D721Med (cell line): Measurements from ENCODE around the gene C5orf63.
"Not testable (repeated sequence)": the region's sequence is repeated elsewhere in the genome, so short reads cannot be mapped to it uniquely, and the experiment has no call there.

Source experiments
- DNase-seq: peaks from one replicate; pipeline ENCODE4 v3.0.0; 2011; ENCODE audit warnings: low spot score; ENCODE audit not compliant: insufficient read length
- FAIRE-seq: peaks from 2 replicates; lab custom pipeline; 2011; peaks lifted over from hg19 to GRCh38; lab: Jason Lieb, UNC
- CTCF ChIP-seq: IDR thresholded peaks from 2 replicates; pipeline ENCODE4 v1.5.1; 2012; ENCODE audit warnings: mild to moderate bottlenecking, control low read depth; ENCODE audit not compliant: insufficient read depth; ENCODE audit errors: missing control alignments

C5orf63 gene

DNA sequence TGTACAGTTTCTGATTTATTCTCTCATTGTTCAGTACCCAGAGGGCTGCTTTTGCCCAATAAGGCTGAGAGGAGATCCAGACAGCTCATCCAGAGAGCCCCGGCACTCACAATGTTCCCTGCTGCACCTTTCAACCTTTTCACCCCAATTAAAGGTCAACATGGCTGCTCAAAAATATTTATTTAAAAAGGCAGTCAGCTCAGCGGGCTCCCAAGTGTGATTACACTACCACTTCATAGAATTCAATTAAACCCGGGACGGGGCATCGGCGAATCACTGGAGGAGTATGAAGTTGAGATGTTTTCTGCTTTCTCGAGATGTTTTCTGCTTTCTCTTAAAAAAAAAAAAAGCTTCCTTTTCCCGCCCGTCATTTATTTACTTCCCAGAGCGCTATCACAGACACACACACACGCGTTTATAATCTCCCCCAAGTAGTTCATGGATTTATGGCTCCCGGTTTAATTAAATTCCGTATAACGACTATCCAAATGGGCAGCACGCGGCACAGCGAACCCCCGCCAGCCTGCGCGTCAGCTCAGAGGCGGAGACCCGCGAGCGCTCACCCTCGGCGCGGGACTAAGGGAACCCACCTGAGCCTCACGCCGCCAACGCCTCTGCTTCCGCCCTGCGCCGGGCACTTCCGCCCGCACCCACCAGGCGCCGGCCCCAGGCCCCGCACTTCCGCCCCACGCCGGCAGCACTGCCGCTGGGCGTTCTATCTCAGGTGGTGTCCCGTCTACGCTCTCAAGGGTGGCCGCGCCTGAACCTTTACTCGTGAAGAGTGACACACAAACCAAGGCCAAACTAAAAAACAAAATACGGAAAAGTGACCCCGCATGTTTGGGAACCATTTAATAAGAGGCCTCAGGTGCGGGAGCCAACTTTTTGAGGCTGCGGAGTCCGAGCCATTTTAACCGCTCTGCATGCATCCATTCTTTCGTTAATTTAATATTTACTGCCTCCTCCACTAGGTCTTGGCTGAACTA lies at the start of gene C5orf63:
Gene C5orf63 (minus strand): TSS at position 642 of the 986 bp plus-strand sequence. CDS start 14,507 bp downstream, outside the sequence.
- DNase-seq, result no peak
- FAIRE-seq, result no peak
- no peak for TF ChIP-seq CTCF

DNA sequence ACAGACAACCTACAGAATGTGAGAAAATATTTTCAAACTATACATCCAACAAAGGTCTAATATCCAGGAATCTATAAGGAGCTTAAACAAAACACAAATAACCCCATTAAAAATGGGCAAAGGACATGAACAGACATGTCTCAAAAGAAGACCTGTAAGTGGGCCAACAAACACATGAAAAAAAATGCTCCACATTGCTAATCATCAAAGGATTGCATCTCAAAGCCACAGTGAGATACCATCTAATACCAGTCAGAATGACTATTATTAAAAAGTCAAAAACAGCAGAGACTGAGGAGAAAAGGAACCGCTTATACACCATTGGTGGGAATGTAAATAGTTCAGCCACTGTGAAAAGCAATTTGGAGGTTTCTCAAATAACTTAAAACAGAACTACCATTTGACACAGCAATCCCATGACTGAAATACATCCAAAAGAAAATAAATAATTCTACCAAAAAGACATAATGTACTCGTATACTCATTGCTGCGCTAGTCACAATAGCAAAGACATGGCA lies 39.1 kb upstream of the C5orf63 start:
- no peak for TF ChIP-seq CTCF
- DNase-seq (no peak), FAIRE-seq (no peak)

GRCh38 chr5:127111112-127111511 lies 37.8 kb upstream of the C5orf63 start:
- DNase-seq, result no peak
- no peak for FAIRE-seq
- no peak for TF ChIP-seq CTCF

DNA sequence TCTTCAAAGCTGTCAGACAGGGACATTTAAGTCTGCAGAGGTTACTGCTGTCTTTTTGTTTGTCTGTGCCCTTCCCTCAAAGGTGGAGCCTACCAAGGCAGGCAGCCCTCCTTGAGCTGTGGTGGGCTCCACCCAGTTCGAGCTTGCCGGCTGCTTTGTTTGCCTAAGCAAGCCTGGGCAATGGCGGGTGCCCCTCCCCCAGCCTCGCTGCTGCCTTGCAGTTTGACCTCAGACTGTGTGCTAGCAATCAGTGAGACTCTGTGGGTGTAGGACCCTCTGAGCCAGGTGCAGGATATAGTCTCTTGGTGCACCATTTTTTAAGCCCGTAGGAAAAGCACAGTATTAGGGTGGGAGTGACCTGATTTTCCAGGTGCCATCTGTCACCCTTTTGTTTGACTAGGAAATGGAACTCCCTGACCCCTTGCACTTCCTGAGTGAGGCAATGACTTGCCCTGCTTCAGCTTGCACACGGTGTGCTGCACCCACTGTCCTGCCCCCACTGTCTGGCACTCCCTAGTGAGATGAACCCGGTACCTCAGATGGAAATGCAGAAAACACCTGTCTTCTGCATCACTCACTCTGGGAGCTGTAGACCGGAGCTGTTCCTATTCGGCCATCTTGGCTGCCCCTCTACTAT lies 35.4 kb upstream of the C5orf63 start:
- not testable (repeated sequence) for FAIRE-seq, DNase-seq

DNA sequence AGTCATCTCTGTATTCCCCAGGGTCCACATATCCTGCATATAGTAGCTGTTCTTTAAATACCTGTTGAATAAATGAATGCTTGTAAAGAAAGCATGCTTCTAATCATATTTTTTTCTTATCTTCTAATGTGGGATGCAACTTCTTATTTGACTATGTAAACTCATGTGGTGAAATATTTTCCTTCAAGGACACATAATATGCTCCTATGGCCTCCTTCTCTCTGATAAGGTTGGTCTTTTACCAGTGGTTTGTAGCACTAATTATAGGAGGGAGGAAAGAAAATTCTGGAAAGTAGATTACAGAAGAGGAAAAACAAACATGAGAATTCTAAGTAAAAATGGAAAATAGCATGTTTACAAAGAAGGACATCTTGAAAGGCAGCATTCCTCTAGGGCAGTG lies 28.6 kb upstream of the C5orf63 start:
- DNase-seq (no peak), FAIRE-seq (no peak)
- no peak for TF ChIP-seq CTCF

- DNase-seq (no peak), FAIRE-seq (no peak)
- no peak for TF ChIP-seq CTCF
Observed at GRCh38 chr5:127101533-127101932, 28.2 kb upstream of the C5orf63 start.

DNA sequence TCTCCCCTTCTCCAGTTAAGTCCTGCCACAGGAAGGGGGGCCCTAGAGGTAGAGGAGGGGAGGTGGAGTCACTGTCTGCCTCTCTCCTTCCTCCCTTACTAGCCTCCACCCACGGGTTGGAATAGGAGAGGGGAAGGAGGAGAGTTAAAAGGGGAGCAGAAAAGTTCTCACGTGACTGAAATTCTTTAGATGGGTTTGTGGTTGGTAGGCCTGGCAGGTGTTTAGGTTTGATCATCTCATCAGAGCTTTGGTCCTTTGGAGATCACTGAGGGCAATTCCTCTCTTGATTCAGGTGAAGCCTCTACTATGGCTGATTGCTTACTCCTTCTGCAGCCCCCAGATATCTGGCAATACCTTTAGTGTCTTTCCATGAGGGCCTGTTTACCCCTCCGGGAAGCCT lies 24.9 kb upstream of the C5orf63 start:
- no peak for TF ChIP-seq CTCF
- FAIRE-seq (no peak), DNase-seq (no peak)
